Endothelial cell of umbilical vein (primary cell): ENCODE measurements around the gene DACT1. TPM values are rescaled to one million over a fixed set of nuclear protein-coding genes. Genes with fewer than 3 reads are reported as not detected.

Source experiments
- BruUV-seq: library from RNA; stranded (reverse); fragments of 400-500 nt; replicated peaks from 2 replicates; lab custom pipeline; 2021; lab: Mats Ljungman, UMichigan
- CTCF ChIA-PET: fragments of 300-600, 350-600 bp; sonication (Branson Sonifier 250); formaldehyde crosslinking; loops from one replicate; lab custom pipeline; 2021; ENCODE audit warnings: antibody characterized with exemption, inconsistent platforms; lab: Charles Lee
- POLR2A ChIA-PET: fragments of 300-600, 350-600 bp; sonication (Branson Sonifier 250); formaldehyde crosslinking; loops from one replicate; lab custom pipeline; 2021; ENCODE audit warnings: antibody characterized with exemption, inconsistent platforms; lab: Charles Lee
- DNase-seq: peaks from one replicate; pipeline ENCODE4 v3.0.0-alpha.2; 2011; ENCODE audit warnings: low read depth, low spot score
- FAIRE-seq: peaks from 2 replicates; lab custom pipeline; 2011; peaks lifted over from hg19 to GRCh38; lab: Jason Lieb, UNC
- H2AFZ ChIP-seq: 2 replicates; pipeline ENCODE4 v1.6.0; 2012; ENCODE audit warnings: low read depth, low read length, control low read depth, inconsistent platforms
- H3K27ac ChIP-seq: 2 replicates; pipeline ENCODE4 v1.5.1; 2011; ENCODE audit warnings: low read depth, mild to moderate bottlenecking, control low read depth, low read length, moderate library complexity; ENCODE audit not compliant: insufficient read depth
- H3K27me3 ChIP-seq, 2 experiments: 2 replicates each; pipeline versions ENCODE4 v1.6.0 to v1.6.1; 2011; ENCODE audit warnings: low read length in 2 of 2, mixed read lengths in 1 of 2; ENCODE audit not compliant: control insufficient read depth in 2 of 2, insufficient read depth in 2 of 2
- H3K36me3 ChIP-seq, 2 experiments: 2 replicates in 1 of 2; 3 replicates in 1 of 2; pipeline ENCODE4 v1.5.1; 2011; ENCODE audit warnings: low read length in 2 of 2, mild to moderate bottlenecking in 1 of 2, moderate library complexity in 1 of 2; ENCODE audit not compliant: control insufficient read depth in 2 of 2, insufficient read depth in 2 of 2; ENCODE audit errors: extremely low read depth in 1 of 2
- H3K4me1 ChIP-seq: 3 replicates; pipeline ENCODE4 v1.5.1; 2011; ENCODE audit warnings: mild to moderate bottlenecking, low read length; ENCODE audit not compliant: control insufficient read depth, insufficient read depth; ENCODE audit errors: extremely low read depth
- H3K4me2 ChIP-seq: 2 replicates; pipeline ENCODE4 v1.6.1; 2011; ENCODE audit warnings: low read length, control low read depth, mixed read lengths; ENCODE audit not compliant: insufficient read depth
- H3K4me3 ChIP-seq, 3 experiments: fragments of 200-600 bp in 1 of 3; sonication (generic), shearing (Covaris generic) in 1 of 3; replicated peaks in 1 of 3; 2 replicates each; pipeline ENCODE4 v1.5.1; 2011 to 2016; ENCODE audit warnings: control low read depth in 3 of 3, low read length in 3 of 3, mild to moderate bottlenecking in 2 of 3, inconsistent platforms in 1 of 3, low read depth in 1 of 3, moderate library complexity in 1 of 3; ENCODE audit not compliant: insufficient read depth in 1 of 3
- H3K79me2 ChIP-seq: 2 replicates; pipeline ENCODE4 v1.6.0; 2012; ENCODE audit warnings: low read length, inconsistent platforms; ENCODE audit not compliant: control insufficient read depth, insufficient read depth
- H3K9ac ChIP-seq: replicated peaks from 2 replicates; pipeline ENCODE3; 2011; ENCODE audit warnings: low read length, control low read depth; ENCODE audit not compliant: insufficient read depth; ENCODE audit errors: extremely low read depth
- H3K9me1 ChIP-seq: replicated peaks from 3 replicates; pipeline ENCODE4 v1.6.0; 2011; ENCODE audit warnings: mild to moderate bottlenecking, low read length; ENCODE audit not compliant: control insufficient read depth, insufficient read depth; ENCODE audit errors: extremely low read depth
- H3K9me3 ChIP-seq: replicated peaks from 2 replicates; pipeline ENCODE4 v1.5.1; 2012; ENCODE audit warnings: low read length, inconsistent platforms; ENCODE audit not compliant: control insufficient read depth, insufficient read depth
- H4K20me1 ChIP-seq: replicated peaks from 2 replicates; pipeline ENCODE3; 2011; ENCODE audit warnings: mild to moderate bottlenecking, low read length; ENCODE audit not compliant: control insufficient read depth, insufficient read depth; ENCODE audit errors: extremely low read depth
- GATA2 ChIP-seq: IDR thresholded peaks from 2 replicates; pipeline ENCODE4 v1.7.0; 2011; ENCODE audit warnings: low read depth, mild to moderate bottlenecking, moderate library complexity, mixed read lengths, low read length; ENCODE audit not compliant: insufficient read length, insufficient read depth
- JUN ChIP-seq: IDR thresholded peaks from 2 replicates; pipeline ENCODE4 v1.6.1; 2011; ENCODE audit warnings: borderline replicate concordance, low read depth; ENCODE audit not compliant: insufficient read length, insufficient read depth
- POLR2A ChIP-seq: IDR thresholded peaks from 2 replicates; pipeline ENCODE4 v1.6.1; 2012; ENCODE audit warnings: low read depth, mild to moderate bottlenecking, control low read depth, low read length
- POLR2AphosphoS5 ChIP-seq: IDR thresholded peaks from 2 replicates; pipeline ENCODE4 v1.6.1; 2012; ENCODE audit warnings: low read depth, mild to moderate bottlenecking, control low read depth, low read length, moderate library complexity; ENCODE audit not compliant: insufficient read depth
- dilution Hi-C: fragments of 300-500 bp; cut with MboI; formaldehyde crosslinking; loops from one replicate; pipeline ENCODE4 v1.15.0; 2019; ENCODE audit warnings: low sequenced_read_pairs; ENCODE audit not compliant: extremely low pct_ligation_motif_present
- intact Hi-C: fragments of 100-400 bp; cut with micrococcal nuclease; formaldehyde crosslinking; loops from one replicate; pipeline ENCODE4 v1.10.0; 2022
- polyA plus RNA-seq, 4 experiments: library from polyadenylated mRNA; depleted of rRNA in 3 of 4; stranded (reverse) in 3 of 4; unstranded in 1 of 4; fragments of >200 nt; gene quantifications; 2 replicates each; pipeline versions ENCODE4 v1.2.1 to v1.2.3, GENCODE V29; 2011 to 2012; ENCODE audit warnings: missing spikeins in 1 of 4
- total RNA-seq: library from RNA; stranded (reverse); gene quantifications from 2 replicates; pipeline ENCODE4 v1.2.3, GENCODE V29; 2021
- TF ChIP-seq, protein P1 (sequence below), 2 donors: IDR thresholded peaks; 1 replicate in 1 of 2; 2 replicates in 1 of 2; pipeline ENCODE4 v1.5.1; 2011; ENCODE audit warnings: low read length in 2 of 2, mild to moderate bottlenecking in 2 of 2, moderate library complexity in 2 of 2, control low read depth in 1 of 2, inconsistent platforms in 1 of 2, low read depth in 1 of 2; ENCODE audit not compliant: insufficient read depth in 1 of 2; ENCODE audit errors: extremely low read depth in 1 of 2
- TF ChIP-seq, protein P2 (sequence below): IDR thresholded peaks from 2 replicates; pipeline ENCODE4 v1.6.1; 2011; ENCODE audit not compliant: insufficient read depth, insufficient read length

Gene DACT1
- total and polyA plus RNA-seq, 2 donors (not counting 3 experiments of a cell fraction or from before 2014, with no cell fraction given), result 0.21 to 0.27 TPM

DNA sequence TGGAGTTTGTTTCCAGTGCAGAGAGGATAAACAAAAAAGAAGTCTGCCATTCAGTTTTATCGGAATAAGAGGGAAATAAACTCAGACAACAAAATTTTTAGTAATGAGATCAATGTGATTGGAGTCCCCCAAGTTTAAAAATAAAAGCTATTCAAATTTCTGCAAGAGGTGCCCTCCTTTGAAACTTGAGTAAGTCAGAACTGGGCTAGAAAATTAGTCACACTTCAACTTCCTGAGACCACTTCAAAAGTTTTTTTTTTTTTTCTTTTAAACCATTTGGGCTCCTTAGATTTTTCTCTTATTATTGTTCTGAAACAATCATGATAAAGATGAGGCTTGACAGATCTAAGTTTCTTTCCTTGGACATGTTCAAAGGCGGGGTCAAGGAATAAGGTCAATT lies 3.2 kb downstream of the DACT1 start:
- no peak overlapping the region for H2AFZ ChIP-seq
- intact Hi-C loops, result loop anchor here (1.0 to 10.0 kb wide), 6 partner anchors 112 to 481 kb away; no protein-coding TSS in a partner anchor
- no peaks in the 10 kb centered on the region for H4K20me1 ChIP-seq
- H3K9ac ChIP-seq, result no peak overlapping the region
- peaks cover 8% of the 10 kb centered on the region for H3K4me1 ChIP-seq
- TF ChIP-seq, protein P1, sequence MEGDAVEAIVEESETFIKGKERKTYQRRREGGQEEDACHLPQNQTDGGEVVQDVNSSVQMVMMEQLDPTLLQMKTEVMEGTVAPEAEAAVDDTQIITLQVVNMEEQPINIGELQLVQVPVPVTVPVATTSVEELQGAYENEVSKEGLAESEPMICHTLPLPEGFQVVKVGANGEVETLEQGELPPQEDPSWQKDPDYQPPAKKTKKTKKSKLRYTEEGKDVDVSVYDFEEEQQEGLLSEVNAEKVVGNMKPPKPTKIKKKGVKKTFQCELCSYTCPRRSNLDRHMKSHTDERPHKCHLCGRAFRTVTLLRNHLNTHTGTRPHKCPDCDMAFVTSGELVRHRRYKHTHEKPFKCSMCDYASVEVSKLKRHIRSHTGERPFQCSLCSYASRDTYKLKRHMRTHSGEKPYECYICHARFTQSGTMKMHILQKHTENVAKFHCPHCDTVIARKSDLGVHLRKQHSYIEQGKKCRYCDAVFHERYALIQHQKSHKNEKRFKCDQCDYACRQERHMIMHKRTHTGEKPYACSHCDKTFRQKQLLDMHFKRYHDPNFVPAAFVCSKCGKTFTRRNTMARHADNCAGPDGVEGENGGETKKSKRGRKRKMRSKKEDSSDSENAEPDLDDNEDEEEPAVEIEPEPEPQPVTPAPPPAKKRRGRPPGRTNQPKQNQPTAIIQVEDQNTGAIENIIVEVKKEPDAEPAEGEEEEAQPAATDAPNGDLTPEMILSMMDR (IDR thresholded peaks at IDR 0.05; ENCODE audit: extremely low read depth in 1 of 2, insufficient read depth in 1 of 2, low read depth in 1 of 2, low read length in 2 of 2), result no peak
- TF ChIP-seq POLR2AphosphoS5 (no peak), POLR2A (no peak), GATA2 (no peak), JUN (no peak)
- TF ChIP-seq, protein P2, sequence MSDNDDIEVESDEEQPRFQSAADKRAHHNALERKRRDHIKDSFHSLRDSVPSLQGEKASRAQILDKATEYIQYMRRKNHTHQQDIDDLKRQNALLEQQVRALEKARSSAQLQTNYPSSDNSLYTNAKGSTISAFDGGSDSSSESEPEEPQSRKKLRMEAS, result no peak
- DNase-seq (no peak), FAIRE-seq (no peak)
- H3K4me2 ChIP-seq, result no peak overlapping the region
- no peaks in the 10 kb centered on the region for H3K9me3 ChIP-seq
- no peak overlapping the region for H3K4me3 ChIP-seq
- no peaks in the 10 kb centered on the region for H3K79me2 ChIP-seq
- ChIA-PET CTCF (interaction anchor here (1.0 to 8.8 kb wide), 3 partner anchors 139 to 379 kb away, joined by 3 to 93 read pairs (median 4); no protein-coding TSS in a partner anchor), POLR2A (no interaction called here)
- peaks cover 19 to 27% of the 10 kb centered on the region in 2 experiments for H3K27me3 ChIP-seq
- no TSS peak for BruUV-seq
- dilution Hi-C loops, result no loop called here
- H3K36me3 ChIP-seq, result no peaks in the 10 kb centered on the region
- H3K27ac ChIP-seq, result no peak overlapping the region
- no peaks in the 10 kb centered on the region for H3K9me1 ChIP-seq
